Transverse colon (tissue), 3 donors: ENCODE measurements around the gene STMN3.

ENCODE experiments used
- EP300 ChIP-seq: sonication (generic); formaldehyde crosslinking; IDR thresholded peaks from one replicate; pipeline ENCODE4 v1.6.1; 2017; ENCODE audit warnings: antibody characterized with exemption, low read depth
- POLR2AphosphoS5 ChIP-seq, 3 donors: sonication (generic); formaldehyde crosslinking; IDR thresholded peaks; one replicate each; pipeline ENCODE4 v1.6.1; 2016; ENCODE audit warnings: antibody characterized with exemption in 3 of 3

DNA sequence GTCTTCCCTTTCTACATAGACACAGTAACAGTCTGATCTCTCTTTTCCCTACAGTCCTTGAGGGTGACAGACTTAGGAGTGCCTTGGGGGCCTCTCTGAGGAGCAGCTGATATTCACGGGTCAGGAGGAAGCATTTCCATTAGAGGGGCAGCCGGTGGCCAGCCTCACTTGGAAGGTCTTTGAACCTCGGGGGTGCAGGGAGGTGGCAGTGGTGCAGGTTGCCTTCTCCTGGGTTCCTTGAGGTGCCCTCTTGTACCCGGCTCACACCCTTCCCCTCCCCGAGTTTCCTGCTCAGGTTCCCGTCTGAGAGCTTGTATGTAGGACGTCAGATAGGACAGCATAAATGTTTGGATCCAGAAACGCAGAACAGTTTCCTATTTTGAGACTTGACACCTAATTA is 7.4 kb upstream of the STMN3 start:
- TF ChIP-seq POLR2AphosphoS5 (IDR thresholded peaks at IDR 0.05) (no peak), EP300 (no peak)
